GM18505 (cell line): Measurements from ENCODE around the gene YES1.
"Not testable (repeated sequence)": the region's sequence is repeated elsewhere in the genome, so short reads cannot be mapped to it uniquely, and the experiment has no call there.

ENCODE experiments used
- ATAC-seq: cut with Tn5 transposase; IDR thresholded peaks from one replicate; pipeline ENCODE4 v1.9.1; 2021; ENCODE audit not compliant: unreplicated experiment
- POLR2A ChIP-seq: IDR thresholded peaks from 4 replicates; pipeline ENCODE4 v1.6.1; 2011; ENCODE audit warnings: borderline replicate concordance; ENCODE audit not compliant: insufficient read depth, insufficient read length; ENCODE audit errors: extremely low read depth

YES1 gene

DNA sequence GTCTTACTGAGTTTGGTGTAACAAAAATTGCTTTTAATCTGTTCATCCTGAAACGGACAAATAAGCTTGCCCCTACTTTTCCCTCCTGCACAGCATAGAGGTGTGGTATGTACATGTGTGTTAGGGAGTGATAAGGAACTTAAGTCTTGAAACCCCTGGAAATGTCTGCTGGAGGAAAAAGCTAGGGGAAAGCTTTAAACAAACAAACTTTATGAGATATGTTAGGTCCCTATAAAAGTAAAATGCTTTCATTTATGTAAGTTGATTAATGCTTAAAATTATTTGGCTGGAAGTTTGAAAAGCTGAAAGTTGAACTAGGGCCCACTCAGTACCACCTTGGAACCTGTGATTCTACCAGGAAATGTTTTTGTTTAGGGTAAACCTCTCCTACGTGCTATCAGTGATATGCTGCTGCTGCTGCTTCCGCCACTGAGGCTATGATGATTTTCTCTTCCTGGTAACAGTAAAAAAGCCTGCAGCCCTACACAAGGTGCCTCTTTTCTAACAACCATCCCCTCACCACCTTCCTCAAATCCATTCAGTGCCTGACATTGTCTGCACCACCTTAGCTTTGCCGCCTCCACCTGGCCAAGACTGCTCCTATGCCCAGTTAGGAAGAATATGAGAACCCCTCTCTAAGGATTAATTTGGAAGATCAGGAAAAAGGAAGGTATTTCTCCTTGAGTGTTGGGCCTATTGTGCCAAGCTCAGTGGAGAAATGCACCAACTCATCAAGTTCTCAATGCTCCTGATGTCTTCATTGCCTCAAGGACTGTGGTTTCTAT, 2.5 kb upstream of the YES1 start:
- no peak for ATAC-seq
- TF ChIP-seq POLR2A = no peak

DNA sequence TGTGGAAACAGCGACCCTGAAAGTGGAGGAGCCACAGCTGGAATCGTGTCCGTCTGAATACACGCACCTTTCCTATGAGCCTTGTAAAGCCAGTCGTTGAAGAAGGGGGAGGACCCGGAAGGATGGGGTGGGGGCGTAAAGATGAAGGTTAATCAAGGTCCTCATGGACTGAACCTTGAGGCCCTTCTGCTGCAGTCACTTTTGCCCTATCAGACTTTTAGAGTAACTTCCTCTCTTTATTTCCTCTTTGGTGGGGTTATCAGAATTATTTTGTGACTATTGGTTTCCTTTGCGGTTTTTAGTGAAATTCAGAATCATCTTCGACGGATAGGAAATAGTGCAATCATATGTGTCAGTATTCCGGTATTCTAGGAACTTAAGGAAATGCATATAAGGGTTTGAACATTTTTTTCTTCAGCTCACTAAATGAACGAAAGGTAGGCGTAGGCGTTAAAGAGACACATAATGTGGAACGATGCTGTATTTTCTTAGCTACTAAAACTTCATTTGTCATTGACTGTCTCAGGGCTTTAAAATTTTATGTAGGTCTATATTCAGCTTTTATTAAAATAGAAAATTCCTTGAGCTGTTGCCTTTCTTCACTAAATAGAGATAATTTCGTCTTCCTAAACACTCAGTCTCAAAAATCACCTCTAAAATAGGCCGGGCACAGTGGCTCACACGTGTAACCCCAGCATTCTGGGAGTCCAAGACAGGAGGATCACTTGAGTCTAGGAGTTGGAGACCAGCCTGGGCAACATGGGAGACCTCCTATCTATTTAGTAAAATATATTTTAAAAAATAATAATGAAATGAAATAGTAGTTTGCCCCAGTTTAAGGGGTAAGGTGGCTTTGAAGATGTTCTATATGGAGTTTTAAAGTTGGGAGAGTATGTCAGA, 1.4 kb upstream of the YES1 start:
- no peak for TF ChIP-seq POLR2A
- ATAC-seq = no peak

DNA sequence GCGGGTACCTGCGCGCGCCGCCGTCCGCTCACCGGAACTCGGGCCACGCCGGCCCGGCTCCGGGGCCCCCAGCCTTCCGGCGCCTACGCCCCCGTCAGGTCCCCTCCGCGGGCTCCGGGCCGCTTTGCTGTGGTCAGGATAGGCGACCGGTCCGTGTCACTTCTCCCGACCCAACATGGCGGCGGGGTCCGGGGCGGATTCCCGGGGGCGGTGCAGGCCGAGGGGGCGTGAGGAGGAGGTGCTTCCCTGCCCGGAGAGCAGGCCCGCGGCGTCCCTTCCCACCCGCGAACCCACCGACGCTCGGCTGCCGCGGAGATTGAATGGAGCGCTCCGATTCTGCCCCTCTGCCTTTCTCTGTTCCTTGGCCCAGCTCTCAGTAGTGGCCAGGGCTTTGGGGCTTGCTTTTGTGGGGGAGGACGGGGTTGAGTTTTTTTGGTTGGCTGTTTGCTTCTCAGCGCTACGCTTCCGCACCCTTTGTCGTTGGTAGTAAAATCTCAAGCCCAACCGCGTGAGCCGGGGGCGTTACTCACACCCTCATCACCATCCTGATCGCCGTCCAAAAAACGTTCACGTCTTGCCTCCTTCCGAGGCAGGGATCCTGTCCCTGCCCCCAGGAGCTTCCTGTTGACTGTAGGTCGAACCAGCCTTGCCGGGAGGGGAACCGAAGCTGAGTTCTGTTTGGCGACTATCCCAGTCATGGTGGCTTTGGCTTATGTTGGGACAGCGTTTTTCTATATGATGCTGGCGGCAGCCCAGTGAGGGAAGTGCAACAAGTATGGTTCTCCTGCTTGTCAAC, 532 bp upstream of the YES1 start:
- ATAC-seq = peak; percentile 34
- peak; percentile 52 for TF ChIP-seq POLR2A

DNA sequence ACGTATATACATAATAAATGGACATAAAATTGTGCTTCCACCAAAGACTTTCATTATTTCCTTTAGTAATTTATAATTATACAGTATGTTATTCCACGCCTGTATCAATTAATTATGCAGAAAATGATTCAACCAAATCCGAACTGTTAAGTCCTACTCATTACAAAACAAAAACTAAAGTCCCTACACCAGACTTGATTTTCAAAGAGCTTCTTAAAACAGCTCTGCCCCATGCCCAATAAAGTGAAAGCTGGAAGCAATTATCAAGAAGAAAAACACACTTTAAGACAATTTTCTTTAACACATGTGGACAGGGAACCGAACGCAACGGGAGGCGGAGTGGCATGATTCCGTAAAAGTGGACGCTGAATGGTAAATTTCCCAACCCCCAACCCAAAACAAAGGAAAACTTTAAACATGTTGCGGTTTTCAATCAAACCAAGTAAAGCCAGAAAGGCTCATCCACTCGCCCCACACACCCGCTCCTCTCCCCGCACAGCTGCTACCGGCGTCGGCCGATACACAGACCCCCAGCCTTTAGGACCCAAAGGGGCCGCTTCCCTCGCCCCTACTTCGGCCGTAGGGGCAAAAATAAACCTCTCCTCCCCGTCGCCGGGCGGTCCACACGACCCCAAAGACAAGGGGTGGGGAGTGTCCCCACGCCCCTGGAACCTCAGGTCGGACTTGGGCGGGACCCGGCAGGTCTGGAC, 705 bp downstream of the YES1 start:
- no peak for TF ChIP-seq POLR2A
- ATAC-seq = peak; percentile 22

DNA sequence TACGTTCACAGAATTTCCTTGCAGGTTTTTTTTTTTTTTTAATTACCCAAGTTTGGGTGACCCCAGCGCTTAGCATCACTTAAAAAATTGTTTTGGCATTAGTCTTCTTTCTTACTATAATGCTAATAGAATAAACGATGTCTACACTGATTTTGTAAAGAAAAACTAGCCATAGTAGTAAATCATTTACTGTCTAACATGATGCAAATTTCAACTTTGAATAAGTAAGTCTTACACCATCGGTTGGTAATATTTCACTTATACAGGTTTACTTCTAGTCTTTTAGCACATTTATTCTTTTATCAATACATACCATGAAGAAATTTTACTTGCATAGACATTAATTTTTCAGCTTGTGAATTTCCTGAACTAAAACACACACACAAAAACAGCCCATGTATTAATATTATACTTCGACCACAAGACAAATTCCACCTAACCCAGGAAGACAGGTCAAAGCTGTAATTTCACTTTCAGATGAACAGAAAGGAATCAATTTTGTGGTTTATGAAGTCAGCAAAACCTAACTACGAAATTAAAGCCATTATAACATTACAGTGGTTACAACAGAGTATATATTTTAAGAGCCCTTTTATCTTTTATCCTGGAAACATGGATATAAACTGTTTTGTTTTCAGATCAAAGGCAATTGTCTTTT, 1.9 kb downstream of the YES1 start:
- ATAC-seq = no peak
- TF ChIP-seq POLR2A = no peak

DNA sequence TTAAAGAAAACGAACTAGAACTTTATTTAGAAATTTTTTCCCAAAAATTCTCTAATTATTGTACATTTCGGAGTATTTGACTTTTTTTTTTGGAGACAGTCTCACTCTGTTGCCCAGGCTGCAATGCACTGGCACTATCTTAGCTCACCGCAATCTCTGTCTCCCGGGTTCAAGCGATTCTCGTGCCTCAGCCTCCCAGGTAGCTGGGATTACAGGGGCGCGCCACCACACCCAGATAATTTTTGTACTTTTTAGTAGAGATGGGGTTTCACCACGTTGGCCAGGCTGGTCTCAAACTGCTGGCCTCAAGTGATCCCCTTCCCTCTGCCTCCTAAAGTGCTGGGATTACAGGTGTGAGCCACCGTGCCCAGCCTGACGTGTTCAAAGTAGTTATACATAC, 2.8 kb downstream of the YES1 start:
- ATAC-seq = not testable (repeated sequence)

DNA sequence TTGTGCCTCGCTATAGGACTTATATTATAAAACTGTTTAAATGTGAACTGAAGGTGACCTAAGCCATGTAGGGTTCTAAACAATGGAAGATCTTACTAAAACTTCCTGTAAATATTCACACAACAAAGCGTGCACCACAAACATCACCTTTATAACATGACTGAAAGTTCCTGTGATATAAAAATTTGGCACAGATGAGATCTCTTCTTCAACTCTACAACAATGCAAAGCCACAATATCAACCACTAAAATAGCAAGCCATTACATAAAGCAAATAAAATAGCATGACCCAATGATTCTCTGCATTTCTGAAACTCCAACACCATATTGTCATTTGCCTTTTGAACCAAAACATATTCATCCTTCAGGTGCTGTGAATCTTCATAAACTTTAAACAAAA, 3.5 kb downstream of the YES1 start:
- no peak for ATAC-seq
- TF ChIP-seq POLR2A = no peak

DNA sequence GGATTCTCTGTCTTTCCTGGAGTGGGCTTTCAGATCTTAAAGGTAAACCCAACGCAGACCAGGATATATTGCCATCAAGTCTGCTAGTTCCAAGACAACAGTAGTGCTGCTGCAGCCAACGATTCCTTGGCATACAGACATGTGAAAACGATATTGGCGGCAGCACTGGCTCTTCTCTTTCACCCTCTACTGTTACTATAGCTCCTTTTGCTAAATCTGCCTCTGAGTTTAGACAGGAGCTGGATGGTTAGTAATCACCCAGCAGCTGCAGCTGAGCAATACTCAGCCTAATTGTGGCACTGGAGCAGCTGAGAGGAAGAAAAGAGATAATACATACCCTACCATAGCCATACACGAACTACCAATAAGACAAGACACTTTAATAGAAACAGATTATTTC, 4.0 kb downstream of the YES1 start:
- ATAC-seq = no peak
- no peak for TF ChIP-seq POLR2A

DNA sequence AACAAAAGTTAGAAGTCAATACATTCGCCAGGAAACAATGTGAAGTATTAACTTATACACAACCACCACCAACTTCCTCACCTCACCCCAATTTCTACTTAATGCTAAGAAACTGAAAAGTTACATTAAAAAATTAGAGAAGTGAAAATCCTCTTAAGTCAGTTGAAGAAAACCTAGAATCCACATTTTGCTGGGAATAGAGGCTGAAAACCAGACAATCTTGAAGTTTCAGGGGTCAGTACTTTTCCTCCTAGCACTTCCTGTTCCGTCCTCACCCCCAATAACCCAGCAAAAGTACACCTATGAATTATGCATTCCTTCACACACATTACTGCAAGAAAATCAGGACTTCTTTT, 6.3 kb downstream of the YES1 start:
- peak; percentile 35 for ATAC-seq
- TF ChIP-seq POLR2A = no peak

DNA sequence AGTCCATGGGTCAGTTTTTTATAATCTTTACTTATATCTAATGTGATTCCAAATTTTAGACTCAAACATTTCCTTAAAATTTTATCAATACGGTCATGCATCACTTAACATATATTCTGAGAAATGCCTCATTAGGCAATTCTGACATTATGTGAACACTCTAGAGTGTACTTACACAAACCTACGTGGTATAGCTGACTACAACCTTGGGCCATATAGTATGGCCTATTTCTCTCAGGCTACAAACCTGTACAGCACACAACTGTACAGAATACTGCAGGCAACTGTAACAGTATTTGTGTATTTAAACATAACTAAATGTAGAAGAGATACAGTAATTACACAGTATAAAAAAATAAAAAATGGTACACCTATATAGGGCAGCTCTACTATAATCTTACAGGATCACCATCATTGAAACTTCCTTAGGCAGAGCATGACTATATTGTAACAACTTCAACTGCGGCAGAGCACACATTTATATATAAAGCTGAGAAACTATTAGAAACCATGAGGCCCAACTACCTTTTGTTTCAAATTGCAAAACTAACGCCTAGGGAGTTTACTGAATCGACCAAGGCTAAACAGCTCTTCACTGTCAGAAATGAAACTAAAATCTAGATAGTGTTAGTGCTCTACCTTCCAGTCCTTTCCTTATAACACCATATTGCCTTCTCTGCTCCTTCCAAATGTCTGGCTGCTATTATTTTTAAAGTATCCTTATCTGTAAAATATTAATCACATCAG, 6.9 kb downstream of the YES1 start:
- TF ChIP-seq POLR2A = no peak
- peak; percentile 33 for ATAC-seq

DNA sequence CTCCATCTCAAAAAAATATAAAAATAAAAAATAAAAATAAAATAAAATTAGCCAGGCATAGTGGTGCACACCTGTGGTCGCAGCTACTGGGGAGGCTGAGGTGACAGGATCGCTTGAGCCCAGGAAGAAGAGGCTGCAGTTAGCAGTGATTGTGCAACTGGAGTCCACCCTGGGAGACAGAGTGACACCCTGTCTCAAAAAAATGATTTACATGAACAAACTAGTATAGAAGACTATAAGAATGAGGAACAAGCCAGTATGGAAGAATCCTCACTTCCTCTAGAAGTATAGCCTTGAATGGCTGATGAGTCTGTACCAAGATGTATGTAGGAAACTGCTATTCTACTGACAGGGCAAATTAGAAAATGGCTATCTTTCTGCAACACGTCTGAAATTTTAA, 10.9 kb downstream of the YES1 start:
- TF ChIP-seq POLR2A = no peak
- no peak for ATAC-seq

DNA sequence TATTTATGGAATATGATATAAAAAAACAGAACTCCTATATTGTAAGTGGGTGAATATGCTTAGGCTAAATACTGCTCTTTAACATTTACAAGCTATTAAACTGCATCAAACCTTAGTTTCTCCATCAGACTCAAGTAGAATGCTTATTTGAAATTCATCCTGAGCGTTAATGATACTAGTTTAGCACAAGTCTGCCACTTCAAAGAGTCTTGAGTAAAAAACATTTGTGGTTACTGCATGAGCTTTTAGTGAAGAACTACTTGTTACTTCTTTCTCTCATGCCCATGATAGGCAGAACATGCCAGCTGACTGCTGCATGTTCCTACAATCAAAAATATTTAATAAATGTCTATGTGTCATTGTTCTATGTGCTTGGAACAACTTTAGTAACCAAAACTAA, 12.1 kb downstream of the YES1 start:
- ATAC-seq = no peak
- no peak for TF ChIP-seq POLR2A

DNA sequence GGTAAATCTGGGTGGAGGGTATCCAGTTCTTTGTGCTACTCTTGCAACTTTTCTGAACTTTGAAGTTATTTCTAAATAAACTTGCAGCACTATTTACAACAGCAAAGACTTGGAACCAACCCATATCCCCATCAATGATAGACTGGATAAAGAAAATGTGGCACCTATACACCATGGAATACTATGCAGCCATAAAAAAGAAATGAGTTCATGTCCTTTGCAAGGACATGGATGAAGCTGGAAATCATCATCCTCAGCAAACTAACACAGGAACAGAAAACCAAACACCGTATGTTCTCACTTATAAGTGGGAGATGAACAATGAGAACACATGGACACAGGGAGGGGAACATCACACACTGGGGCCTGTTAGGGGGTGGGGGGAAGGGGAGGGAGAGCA, 16.7 kb downstream of the YES1 start:
- not testable (repeated sequence) for ATAC-seq
